GM21825 (cell line): ENCODE results near the gene B3GAT3.
"Not testable (repeated sequence)": the region's sequence is repeated elsewhere in the genome, so short reads cannot be mapped to it uniquely, and the experiment has no call there.

Experiments
- ATAC-seq: cut with Tn5 transposase; IDR thresholded peaks from one replicate; pipeline ENCODE4 v1.9.1; 2021; ENCODE audit warnings: mild to moderate bottlenecking, moderate library complexity; ENCODE audit not compliant: unreplicated experiment

B3GAT3 gene

DNA sequence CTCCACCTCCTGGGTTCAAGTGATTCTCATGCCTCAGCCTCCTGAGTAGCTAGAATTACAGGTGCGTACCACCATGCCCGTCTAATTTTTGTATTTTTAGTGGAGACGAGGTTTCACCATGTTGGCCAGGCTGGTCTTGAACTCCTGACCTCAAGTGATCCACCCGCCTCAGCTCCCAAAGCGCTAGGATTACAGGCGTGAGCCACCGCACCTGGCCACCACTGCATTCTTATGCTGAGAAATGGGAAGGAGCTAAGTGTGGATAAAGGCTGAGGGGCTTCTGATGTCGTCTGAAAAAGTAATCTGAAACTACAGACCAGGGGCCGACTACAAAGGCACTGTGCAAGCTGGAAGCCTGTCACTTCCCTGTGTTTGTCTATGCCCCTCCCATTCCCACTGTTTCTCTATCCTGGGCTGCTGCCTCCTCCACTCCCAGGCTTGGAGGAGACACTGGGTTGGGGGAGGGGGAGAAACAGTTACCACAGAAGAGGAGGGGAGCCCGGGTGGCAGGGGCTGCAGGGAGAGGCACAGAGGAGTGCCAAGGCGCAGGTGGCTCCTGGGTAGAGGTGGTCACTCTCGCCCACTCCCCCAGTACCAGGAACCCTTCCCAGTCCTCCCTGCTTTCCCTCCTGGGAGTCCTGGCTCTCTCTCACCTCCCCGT, 17.2 kb downstream of the B3GAT3 start:
- no peak for ATAC-seq

DNA sequence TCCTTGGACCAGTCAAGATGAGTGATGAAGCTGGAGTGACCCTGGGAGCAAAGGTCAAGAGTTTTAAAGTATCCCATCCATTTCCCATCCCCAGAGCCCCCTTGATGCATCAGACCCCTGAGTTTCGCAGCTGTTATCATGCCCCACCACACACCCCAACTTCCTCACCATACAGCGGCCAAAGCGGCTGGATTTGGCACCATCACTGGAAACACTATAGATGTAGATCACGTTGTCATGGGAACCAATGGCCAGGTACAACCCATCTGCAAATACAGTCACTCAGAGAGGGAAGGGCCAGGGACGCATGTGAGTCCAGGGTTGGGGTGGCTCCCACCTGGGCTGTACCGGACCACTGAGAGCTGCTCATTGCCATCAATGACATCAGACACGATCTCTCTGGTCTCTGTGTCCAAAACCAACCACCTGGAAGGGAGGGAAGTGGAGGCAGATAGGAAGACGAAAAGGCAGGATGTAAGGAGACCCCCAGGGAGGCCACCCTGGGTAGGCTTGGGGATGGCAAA, 17.9 kb downstream of the B3GAT3 start:
- no peak for ATAC-seq

DNA sequence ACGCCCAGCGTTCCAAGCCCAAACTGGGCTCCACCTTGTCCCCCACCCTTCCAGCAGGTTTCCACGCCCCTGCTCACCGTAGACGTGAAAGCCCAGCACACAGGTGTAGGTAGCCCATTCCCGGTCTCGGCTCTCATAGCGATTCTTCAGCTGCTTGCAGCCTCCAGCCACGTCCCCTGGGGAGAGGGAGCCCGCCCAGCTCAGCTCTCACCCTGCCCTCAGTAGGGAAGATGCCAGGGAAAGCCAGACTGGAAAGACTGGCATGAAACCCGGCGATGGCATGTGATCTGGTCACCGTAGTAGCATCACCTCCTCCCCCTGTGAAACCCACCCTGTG, 18.7 kb downstream of the B3GAT3 start:
- no peak for ATAC-seq

DNA sequence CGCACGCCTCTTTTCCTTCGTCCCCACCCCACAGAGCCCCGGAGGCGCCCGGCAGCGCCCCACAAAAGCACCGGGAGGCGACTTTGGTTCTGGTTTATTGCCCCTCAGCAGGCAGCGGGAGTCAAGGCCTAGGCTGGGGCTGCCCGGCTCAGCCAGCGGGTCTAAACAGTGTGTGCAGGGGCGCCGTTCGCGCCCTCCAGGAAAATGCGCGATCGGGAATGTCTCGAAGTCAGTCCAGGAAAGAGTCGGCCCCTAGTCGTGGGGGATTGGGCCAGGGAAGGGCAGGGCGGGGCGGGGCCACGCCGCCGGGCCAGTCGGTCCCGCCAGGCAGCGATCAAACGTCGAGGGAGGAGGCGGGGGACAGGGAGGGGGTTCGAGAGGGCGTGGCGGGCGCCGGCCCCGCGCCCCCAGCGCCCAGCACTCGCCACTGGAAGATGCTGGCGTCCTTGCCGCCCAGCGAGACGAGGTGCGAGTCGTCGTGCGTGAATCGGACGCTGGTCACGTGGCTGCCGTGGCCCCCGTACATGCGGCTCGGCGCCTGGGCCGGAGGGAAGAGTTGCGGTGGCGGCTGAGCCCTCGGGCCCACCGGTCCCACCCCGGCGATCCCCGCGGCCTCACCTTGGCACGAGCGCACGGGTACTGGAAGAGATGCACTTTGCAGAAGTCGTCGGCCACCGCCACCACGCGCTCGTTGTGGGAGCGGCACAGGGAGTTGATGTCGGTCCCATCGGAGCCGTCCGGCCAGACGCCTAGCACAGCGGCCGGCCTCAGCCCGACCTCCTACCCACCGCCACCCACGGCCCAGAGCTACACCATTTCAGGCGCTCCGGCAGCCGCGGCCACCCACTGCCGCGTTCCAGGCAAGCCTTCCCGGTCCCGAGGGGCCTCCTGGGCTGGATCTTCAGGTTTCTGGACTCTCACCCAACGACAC, 19.4 kb downstream of the B3GAT3 start:
- ATAC-seq, result no peak

DNA sequence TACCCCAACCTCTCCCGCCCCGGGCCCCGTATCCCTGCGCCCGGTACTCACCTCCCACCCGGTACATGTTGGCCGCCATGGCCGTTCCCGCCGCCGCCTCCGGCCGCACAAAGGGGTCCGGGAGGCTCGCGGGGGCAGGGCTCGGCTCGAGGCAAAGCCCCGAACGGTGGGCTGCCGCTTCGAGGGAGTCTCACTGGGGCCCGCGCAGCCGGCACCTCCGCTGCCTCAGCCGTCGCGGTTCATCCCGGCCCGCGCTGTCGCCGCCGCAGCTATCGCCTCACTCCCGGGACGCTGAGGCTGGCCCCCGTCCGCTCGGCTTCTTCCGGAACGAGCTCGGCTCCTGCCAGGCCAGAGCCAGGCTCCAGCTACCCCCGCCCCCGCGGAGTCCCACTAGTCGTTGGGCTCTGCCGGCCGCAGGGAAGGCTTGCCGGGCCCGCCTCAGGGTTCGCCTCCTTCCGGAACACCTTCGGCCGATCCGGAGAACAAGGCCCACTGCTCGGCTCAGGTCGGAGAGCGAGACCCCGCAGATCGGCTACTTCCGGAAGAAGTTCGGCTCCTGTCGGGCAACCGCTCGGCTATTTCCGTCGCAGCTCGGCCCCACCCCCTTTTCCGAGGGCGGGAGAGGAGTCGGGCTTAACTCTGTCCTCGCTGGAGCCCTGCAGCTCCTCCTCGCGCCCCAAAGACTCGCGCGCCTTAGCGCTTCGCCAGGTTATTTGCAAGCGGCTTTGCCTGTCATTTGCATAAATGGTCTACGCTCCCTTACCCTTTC, 20.2 kb downstream of the B3GAT3 start, which contains the start of gene MTA2:
Gene MTA2, minus strand, starts transcription at position 494 of the 769 bp plus-strand sequence. Its CDS starts 415 bp downstream, at position 79.
- ATAC-seq, result peak; percentile 62

DNA sequence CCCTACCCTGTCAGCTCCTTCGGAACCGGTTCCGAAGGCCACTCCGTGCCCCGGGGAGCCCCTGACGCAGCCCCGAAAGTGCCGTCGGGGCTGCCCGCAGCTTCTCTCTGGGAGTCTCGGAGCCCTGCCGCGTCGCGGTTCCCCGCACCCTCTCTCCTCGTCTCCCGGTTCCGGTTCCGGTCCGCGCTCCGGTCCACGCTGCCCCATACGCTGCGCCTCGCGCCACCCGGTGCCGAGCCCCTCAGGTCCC, 20.7 kb downstream of the B3GAT3 start:
- no peak for ATAC-seq

DNA sequence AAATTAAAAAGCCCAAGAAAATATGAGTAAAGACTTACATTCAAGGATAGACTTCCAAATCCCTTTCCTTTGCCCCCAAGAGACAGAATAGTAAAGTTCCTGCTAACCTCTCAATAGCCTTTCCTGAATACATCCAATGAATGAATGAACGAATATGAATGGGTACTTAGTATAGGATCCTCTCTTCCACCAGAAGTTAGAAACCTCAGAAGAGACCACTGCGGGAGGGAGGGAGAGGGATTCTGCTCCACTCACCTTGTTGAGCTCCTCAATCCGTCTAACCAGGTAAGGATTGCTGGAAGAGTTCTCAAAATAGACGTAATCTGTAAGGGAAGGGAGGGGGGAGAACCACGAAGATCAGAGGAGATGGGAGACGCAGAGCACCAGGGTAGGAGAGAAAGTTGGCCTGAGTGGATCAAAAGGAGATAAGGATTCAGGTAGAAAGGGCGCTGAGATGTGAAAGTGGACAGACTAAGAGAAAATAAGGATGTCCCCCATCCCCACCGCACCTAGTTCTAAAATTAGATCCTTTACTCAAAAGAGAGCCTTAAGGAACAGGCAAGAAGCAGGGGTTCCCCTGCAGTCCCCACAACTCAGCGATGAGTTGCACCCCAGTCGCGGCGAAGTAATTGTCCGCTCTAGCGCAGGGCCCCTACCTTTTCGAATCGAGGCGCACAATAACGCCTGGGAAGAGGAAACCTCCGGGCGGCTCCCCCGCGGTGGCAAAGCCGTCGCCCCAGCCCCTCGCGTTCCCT, 21.2 kb downstream of the B3GAT3 start:
- no peak for ATAC-seq

DNA sequence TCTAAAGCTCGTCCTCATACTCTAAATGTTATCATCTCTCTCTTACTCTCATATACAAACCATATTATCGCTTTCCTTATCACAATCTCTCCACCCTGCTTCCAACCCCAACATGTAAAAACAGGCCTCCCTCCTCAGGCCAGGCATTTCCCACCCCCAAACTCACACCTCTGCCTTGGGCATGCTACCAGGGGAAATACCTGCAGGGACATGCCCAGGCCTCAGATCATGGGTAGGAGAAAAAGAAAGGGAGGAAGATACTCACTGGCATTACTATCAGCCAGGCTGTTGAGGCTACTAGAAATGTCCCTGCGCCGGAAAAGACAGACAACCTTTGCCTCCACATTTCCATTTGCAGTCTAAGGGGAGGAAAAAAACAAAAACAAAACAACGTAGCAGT, 21.9 kb downstream of the B3GAT3 start:
- ATAC-seq, result no peak

DNA sequence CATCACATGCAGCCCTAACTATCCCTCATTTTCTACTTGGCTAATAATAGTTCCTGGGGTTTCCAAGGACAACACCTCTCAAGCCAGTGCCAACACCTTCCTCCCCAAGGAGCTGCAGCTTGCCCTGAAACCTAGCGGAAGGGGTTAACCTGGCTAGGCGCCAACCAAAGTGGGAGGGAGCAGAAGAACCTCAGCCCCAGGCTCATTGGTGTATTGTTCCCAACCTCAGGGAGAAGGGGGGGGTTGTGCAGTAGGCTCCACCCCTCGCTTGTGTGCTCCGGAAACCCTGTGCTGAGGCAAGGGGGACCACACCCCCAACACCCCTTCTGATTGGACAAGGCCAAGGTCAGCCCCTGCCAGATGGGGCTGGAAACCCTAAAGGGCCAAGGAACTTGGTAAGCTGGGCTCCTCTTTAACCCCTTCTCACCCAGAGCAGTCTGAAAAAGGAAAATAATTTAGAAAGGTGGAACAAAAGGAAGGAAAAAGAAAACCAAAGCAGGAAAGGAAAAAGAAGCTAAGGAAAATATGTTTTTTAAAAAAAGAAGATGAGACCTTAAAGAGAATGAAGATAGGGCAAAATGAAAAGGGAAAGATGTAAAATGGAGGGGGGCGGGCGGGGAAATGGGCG, 22.6 kb downstream of the B3GAT3 start:
- peak; percentile 49 for ATAC-seq

DNA sequence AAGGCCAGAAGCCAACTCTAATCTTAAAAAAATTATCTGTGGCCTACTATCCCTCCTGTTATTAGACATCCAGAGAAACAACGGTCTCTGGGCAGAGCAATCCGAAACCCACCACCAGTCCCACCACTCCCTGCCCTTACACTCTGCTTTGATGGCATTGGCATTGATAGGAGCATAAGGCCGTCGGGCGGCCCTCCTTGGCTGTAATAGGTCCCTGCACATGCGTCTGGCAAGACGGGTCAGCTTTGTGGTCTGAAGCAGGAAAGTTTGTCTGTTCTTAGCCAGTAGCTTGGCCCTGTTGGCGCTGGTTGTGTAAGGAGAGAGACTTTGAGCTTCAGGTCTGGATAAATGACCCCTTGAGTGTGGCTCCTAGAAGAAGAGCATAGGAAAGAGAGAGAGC, 26.7 kb downstream of the B3GAT3 start:
- no peak for ATAC-seq

DNA sequence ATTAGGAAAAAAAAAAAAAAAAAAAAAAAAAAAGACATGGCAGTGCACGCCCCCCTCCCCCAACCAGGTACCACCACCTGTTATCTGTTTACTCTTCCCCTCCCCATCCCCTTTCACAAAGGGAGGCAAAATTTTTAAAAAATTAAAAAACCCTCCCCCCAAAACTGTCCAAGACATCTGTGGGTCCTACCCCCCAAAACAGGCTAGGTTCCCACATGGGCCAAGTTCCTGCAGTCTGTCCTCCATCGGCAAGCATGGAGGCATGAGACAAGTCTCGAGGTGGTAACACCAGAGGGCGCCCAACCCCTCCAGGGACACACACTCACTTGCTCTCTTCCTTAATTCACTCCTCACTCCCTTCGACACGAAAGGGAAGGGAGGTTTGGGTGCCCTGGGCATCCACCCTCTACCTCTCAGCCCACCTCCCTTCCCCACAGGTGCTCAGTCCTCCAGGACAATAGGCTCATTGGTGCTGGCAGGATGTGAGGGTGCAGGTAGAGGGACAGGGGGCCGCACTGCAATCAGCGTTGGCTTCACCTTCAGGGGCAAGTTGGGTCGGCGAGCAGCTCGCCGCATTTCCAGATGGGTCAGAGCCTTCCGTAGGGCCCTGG, 28.2 kb downstream of the B3GAT3 start:
- no peak for ATAC-seq

DNA sequence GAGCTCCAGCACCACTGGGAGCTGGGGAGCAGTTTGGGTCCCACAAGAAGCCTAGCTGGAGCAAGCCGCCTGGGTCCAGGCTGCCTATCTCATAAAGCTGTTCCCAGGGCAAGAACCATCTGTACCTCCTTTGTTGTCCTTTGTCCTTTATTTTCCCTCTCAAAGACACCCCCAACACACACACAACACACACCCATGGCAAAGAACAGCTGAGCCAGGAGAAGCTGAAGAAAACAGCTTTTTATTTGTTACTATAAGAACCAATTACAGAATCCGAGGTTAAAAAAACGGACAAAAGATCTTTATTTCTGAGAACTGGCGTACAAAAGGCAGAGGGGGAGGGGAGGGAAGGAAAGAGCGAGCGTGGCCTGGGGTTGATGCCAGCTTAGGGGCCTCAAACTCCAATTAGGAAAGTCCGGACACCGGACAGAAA, 28.8 kb downstream of the B3GAT3 start:
- ATAC-seq, result no peak

DNA sequence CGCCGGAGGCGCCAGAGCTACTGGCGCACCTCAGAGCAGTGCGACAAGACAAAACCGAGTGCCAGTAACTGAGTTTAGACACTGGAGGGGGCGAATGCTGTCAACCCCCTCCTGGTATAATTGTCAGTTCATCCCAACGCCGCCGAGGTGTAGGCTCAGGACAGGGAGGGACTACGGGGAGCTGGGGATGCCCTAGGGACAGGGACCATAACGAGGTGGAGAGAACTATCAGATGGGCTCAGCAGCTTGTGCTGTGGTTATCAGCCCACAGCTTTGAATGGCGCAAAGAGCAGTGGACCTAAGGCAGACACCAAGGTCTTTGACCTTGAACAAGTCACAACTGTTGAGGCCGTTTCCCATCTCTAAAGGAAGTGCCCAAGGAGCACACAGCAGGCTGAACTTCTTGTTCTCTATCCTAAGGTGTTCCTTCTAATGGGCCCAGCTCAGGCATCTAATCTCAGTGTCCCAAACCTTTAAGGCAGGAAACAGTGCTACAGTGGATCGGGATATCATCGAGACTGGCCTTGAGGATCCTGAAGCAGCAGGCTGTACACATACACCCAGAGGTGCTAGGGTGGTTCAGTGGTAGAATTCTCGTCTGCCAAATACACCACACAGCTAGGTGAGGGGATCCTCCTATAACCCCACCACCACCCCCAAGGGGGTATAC, 29.5 kb downstream of the B3GAT3 start:
- ATAC-seq, result peak; percentile 2

DNA sequence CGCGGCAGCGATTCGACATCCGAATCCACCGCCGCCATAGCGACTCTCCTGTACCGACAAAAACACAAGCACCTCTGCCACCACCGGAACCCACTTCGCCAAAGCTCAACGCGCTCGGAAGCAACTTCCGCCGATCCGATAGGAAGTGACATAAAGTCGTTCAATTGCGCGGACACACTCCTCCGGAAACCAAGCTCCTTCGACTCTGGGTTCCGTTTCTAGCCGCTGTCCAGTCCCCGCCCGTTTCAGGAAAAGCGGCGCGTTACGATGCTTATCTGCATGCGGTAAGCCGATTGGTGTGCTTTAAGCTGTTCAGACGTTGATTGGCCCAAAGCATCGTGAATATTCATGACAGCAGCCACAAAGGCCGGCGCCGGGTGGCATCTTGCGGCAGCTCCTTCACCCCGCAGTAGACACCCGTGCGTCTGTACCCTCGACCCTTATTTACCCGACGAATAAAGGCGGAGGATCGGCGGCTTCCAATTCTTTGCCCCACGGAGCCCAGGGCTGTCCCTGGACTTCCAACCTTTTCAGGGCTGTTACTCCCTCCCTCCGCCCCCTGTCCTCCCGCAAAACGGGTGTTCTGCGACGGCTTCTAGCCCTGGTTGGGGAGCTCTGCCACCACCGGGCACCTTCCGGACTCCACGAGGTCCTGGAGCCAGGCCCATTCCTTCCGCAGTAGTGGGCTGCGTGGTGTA, 30.2 kb downstream of the B3GAT3 start, which contains the start of gene TUT1:
Gene TUT1, minus strand, starts transcription at position 76 of the 698 bp plus-strand sequence. Its CDS starts 38 bp downstream, at position 38.
- peak; percentile 85 for ATAC-seq

DNA sequence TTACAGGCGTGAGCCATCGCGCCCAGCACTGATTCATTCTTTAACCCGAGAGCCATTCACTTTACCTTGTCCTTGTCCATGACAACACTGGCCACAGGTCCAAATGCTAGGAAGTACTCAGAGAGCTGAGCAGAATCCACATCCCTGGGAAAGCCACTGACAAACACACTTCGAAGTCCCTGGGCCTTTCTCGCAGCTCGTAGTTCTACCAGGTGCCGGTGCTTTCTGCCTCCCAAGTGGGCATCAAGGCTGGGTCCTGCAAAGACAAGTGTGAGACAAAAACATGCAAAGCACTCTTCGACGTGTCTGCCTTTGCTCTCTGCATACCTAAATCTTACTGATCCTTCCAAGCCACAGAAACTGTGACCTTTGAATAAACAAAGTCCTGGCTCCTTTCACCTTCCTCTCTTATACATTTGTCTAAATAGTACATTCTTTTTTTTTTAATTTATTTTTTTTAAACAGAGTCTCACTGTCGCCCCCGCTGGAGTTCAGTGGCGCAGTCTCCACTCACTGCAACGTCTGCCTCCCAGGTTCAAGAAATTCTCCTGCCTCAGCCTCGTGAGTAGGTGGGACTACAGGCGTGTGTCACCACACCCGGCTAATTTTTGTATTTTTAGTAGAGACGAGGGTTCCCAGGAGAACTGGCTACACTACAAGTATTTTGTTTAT, 32.7 kb downstream of the B3GAT3 start:
- no peak for ATAC-seq

DNA sequence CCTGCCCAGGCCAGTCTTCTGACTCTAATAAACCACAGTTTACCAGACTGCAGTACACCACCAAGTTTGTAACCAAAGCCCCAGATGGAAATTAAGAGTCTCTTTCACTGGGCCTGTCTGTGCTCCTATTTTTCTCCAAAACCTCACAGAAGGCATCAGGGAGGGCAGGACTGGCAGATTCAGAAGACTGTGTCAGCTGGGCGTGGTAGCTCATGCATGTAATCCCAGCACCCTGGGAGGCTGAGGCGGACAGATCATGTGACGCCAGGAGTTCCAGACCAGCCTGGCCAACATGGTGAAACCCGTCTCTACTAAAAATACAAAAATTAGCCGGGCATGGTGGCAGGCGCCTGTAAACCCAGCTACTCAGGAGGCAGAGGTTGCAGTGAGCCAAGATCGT, 36.4 kb downstream of the B3GAT3 start:
- not testable (repeated sequence) for ATAC-seq

DNA sequence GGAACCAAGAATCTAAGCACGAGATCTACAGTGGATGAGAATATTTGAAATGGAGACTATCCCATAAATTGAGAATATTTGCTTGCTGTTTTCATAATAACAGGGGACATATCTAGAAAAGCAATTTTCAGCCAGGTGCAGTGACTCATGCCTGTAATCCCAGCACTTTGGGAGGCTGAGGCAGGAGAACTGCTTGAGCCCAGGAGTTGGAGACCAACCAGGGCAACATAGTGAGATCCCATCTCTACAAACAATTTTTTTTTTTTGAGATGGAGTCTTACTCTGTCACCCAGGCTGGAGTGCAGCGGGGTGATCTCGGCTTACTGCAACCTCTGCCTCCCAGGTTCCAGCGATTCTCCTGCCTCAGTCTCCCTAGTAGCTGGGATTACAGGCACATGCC, 40.1 kb downstream of the B3GAT3 start:
- ATAC-seq, result not testable (repeated sequence)
